K562 (cell line): ENCODE measurements around the gene H3-3A. TPM values are rescaled to one million over a fixed set of nuclear protein-coding genes. Genes with fewer than 3 reads are reported as not detected.

ENCODE experiments used
- BCOR ChIP-seq: fragments of 450-650 bp; IDR thresholded peaks from 2 replicates; pipeline ENCODE4 v1.6.1; 2016
- CBFA2T3 ChIP-seq: fragments of 450-650 bp; IDR thresholded peaks from 2 replicates; pipeline ENCODE4 v1.6.1; 2017
- GABPB1 ChIP-seq: sonication (generic); formaldehyde crosslinking; IDR thresholded peaks from 2 replicates; pipeline ENCODE4 v1.8.0; 2022; ENCODE audit warnings: mild to moderate bottlenecking, missing genetic modification reagents
- HDAC3 ChIP-seq: fragments of 450-650 bp; IDR thresholded peaks from 2 replicates; pipeline ENCODE4 v1.6.1; 2018; ENCODE audit warnings: borderline replicate concordance, mild to moderate bottlenecking, moderate library complexity; ENCODE audit not compliant: partially characterized antibody
- HDAC6 ChIP-seq: IDR thresholded peaks from 2 replicates; pipeline ENCODE4 v1.6.1; 2012; ENCODE audit warnings: low read depth, mild to moderate bottlenecking, control low read depth, inconsistent platforms, low read length, moderate library complexity
- IRF1 ChIP-seq: sonication (generic); formaldehyde crosslinking; IDR thresholded peaks from 2 replicates; pipeline ENCODE4 v1.8.0; 2022; ENCODE audit warnings: missing genetic modification reagents, mild to moderate bottlenecking, borderline replicate concordance
- KAT7 ChIP-seq: sonication (generic); formaldehyde crosslinking; IDR thresholded peaks from 2 replicates; pipeline ENCODE4 v1.8.0; 2022; ENCODE audit warnings: missing genetic modification reagents, mild to moderate bottlenecking, borderline replicate concordance
- MED1 ChIP-seq: sonication (generic); formaldehyde crosslinking; IDR thresholded peaks from 2 replicates; pipeline ENCODE4 v1.8.1; 2023; ENCODE audit warnings: missing genetic modification reagents, borderline replicate concordance
- NFRKB ChIP-seq: fragments of 450-650 bp; IDR thresholded peaks from 2 replicates; pipeline ENCODE4 v1.6.1; 2016; ENCODE audit warnings: low read depth
- POLR2AphosphoS5 ChIP-seq: IDR thresholded peaks from 2 replicates; pipeline ENCODE4 v1.6.1; 2011; ENCODE audit warnings: mild to moderate bottlenecking, low read depth, low read length, moderate library complexity; ENCODE audit not compliant: control insufficient read depth, insufficient read depth
- PRPF4 ChIP-seq: fragments of 200-400 bp; formaldehyde crosslinking; IDR thresholded peaks from one replicate; pipeline ENCODE4 v1.6.1; 2017; ENCODE audit warnings: low read length, low read depth, mild to moderate bottlenecking; ENCODE audit not compliant: insufficient read depth, poor library complexity, severe bottlenecking
- RBM34 ChIP-seq: fragments of 200-400 bp; formaldehyde crosslinking; IDR thresholded peaks from 2 replicates; pipeline ENCODE4 v1.6.1; 2018; ENCODE audit warnings: low read length, borderline replicate concordance; ENCODE audit not compliant: insufficient read depth
- SIN3A ChIP-seq, 2 experiments: fragments of 150-350 bp in 1 of 2; IDR thresholded peaks; 2 replicates each; pipeline ENCODE4 v1.6.1; 2011 to 2016; ENCODE audit warnings: borderline replicate concordance in 2 of 2, low read depth in 2 of 2, low read length in 2 of 2, mild to moderate bottlenecking in 2 of 2, moderate library complexity in 2 of 2; ENCODE audit not compliant: control insufficient read depth in 1 of 2
- SRSF1 ChIP-seq: fragments of 200-400 bp; formaldehyde crosslinking; IDR thresholded peaks from 2 replicates; pipeline ENCODE4 v1.6.1; 2017; ENCODE audit warnings: mild to moderate bottlenecking, low read depth, low read length, moderate library complexity
- TCFL5 ChIP-seq: fragments of 250-450 bp; sonication (Bioruptor Pico); conservative IDR thresholded peaks from 2 replicates; pipeline ENCODE4 v1.6.1; 2021; ENCODE audit warnings: mild to moderate bottlenecking, moderate library complexity, matching md5 sums
- TEAD2 ChIP-seq: fragments of 450-650 bp; IDR thresholded peaks from 2 replicates; pipeline ENCODE4 v1.6.1; 2016; ENCODE audit warnings: missing genetic modification characterization, control low read depth, missing compliant biosample characterization
- ZNF76 ChIP-seq: fragments of 250-450 bp; sonication (Bioruptor Pico); IDR thresholded peaks from 2 replicates; pipeline ENCODE4 v1.4.0; 2020; ENCODE audit warnings: mild to moderate bottlenecking, moderate library complexity, borderline replicate concordance
- polyA plus RNA-seq, 8 experiments: library from polyadenylated mRNA; depleted of rRNA in 4 of 8; stranded (reverse) in 5 of 8; unstranded in 3 of 8; fragments of >200 nt; fragmentation: Nextera tagmentation in 2 of 8; fragmentation: Illumina TruSeq in 1 of 8; extraction: Ambion mirVana in 2 of 8; extraction: Trizol in 1 of 8; gene quantifications; 2 replicates each; pipeline versions ENCODE4 v1.2.1 to v1.2.3, GENCODE V29; 2011 to 2014; ENCODE audit warnings: inconsistent platforms in 1 of 8, missing spikeins in 1 of 8
- total RNA-seq, 7 experiments: library from RNA; depleted of rRNA in 6 of 7; stranded (reverse); fragments of >200 nt in 6 of 7; fragmentation: Illumina TruSeq in 2 of 7; extraction: Trizol in 2 of 7; gene quantifications; 2 replicates each; pipeline versions ENCODE4 v1.2.1 to v1.2.3, GENCODE V29; 2011 to 2021; ENCODE audit warnings: low replicate concordance in 1 of 7
- TF ChIP-seq, protein P1 (sequence below), 2 experiments: fragments of 450-650 bp; IDR thresholded peaks; 2 replicates each; pipeline ENCODE4 v1.6.1; 2016; ENCODE audit warnings: mild to moderate bottlenecking in 2 of 2, borderline replicate concordance in 1 of 2, low read depth in 1 of 2, moderate library complexity in 1 of 2

Gene H3-3A
- total and polyA plus RNA-seq, 9 of the 15 experiments (the other 6 are each of a cell fraction or from before 2014, with no cell fraction given), result 426 to 1,083 (median 591) TPM

- TF ChIP-seq, protein P1, sequence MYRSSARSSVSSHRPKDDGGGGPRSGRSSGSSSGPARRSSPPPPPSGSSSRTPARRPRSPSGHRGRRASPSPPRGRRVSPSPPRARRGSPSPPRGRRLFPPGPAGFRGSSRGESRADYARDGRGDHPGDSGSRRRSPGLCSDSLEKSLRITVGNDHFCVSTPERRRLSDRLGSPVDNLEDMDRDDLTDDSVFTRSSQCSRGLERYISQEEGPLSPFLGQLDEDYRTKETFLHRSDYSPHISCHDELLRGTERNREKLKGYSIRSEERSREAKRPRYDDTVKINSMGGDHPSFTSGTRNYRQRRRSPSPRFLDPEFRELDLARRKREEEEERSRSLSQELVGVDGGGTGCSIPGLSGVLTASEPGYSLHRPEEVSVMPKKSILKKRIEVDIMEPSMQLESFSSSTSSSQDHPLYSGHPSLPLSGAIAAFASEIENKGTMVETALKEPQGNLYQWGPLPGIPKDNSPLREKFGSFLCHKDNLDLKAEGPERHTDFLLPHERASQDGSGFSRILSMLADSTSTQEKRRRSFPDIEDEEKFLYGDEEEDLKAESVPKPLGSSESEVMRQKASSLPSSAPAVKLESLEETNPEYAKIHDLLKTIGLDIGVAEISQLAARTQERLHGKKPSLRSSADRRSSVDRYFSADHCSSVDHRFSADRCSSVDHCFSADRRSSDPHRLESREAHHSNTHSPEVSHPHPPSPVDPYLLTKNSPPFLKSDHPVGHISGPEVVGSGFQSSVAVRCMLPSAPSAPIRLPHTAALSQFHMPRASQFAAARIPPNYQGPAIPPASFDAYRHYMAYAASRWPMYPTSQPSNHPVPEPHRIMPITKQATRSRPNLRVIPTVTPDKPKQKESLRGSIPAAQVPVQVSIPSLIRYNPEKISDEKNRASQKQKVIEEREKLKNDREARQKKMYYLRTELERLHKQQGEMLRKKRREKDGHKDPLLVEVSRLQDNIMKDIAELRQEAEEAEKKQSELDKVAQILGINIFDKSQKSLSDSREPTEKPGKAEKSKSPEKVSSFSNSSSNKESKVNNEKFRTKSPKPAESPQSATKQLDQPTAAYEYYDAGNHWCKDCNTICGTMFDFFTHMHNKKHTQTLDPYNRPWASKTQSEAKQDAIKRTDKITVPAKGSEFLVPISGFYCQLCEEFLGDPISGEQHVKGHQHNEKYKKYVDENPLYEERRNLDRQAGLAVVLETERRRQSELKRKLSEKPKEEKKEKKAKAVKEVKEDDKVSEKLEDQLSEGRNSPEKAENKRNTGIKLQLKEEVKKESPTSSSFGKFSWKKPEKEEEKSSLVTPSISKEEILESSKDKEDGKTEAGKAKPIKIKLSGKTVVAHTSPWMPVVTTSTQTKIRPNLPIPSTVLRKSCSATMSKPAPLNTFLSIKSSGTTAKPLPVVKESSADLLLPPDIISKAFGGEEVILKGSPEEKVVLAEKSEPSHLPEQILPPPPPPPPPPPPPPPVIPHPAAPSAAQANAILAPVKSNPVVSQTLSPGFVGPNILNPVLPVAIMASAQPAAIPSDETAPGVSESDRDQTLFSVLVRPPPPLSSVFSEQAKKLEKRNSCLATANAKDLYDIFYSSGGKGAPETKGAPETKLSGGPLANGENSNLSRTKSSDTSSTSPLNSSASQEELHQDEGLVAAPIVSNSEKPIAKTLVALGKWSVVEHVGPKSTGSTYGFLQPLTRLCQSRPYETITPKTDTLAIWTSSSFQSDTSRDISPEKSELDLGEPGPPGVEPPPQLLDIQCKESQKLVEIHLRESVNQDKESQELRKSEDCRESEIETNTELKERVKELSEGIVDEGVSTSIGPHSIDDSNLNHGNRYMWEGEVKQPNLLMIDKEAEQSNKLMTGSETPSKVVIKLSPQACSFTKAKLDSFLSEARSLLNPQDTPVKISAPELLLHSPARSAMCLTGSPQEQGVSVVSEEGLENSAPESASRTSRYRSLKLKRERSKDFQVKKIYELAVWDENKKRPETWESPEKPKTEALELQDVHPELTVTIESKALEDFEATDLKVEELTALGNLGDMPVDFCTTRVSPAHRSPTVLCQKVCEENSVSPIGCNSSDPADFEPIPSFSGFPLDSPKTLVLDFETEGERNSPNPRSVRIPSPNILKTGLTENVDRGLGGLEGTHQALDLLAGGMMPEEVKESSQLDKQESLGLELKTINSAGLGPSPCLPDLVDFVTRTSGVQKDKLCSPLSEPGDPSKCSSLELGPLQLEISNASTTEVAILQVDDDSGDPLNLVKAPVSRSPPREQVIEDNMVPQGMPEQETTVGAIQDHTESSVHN (IDR thresholded peaks at IDR 0.05; ENCODE audit: borderline replicate concordance in 1 of 2, low read depth in 1 of 2), result no peak; a peak in 1 of 4 replicates
- TF ChIP-seq MED1 (CRISPR knock-in tag) (no peak), ZNF76 (CRISPR knock-in tag) (no peak), TEAD2 (tag) (no peak), BCOR (peak; percentile 56; the same call in 1 of the 2 replicates), SIN3A (IDR thresholded peaks at IDR 0.05; ENCODE audit: borderline replicate concordance in 2 of 2, control insufficient read depth in 1 of 2, low read depth in 2 of 2, low read length in 2 of 2) (peak in 1 of 2 experiments; percentile 68; a peak in 1 of 4 replicates), GABPB1 (CRISPR knock-in tag) (no peak), PRPF4 (no peak), SRSF1 (no peak), IRF1 (no peak), NFRKB (peak; percentile 39; the same call in 1 of the 2 replicates), KAT7 (CRISPR knock-in tag) (no peak), CBFA2T3 (no peak), HDAC6 (no peak), TCFL5 (no peak), POLR2AphosphoS5 (peak; percentile 80), HDAC3 (peak; percentile 56), RBM34 (no peak)
Observed at GRCh38 chr1:226063977-226064815, 1.7 kb downstream of the H3-3A start (continued).
